HG02759 (cell line): ENCODE measurements around the gene SEC61A1.

Experiments
- ATAC-seq: cut with Tn5 transposase; IDR thresholded peaks from one replicate; pipeline ENCODE4 v1.9.1; 2021; ENCODE audit warnings: mild to moderate bottlenecking, moderate library complexity; ENCODE audit not compliant: unreplicated experiment

Gene SEC61A1

GRCh38 chr3:128056258-128056657 lies 4.0 kb downstream of the SEC61A1 start:
- no peak for ATAC-seq

- ATAC-seq, result no peak
These were observed 8.5 kb downstream of the SEC61A1 start for GRCh38 chr3:128060473-128061381.

GRCh38 chr3:128062033-128062745 lies 10.0 kb downstream of the SEC61A1 start:
- no peak for ATAC-seq

- ATAC-seq, result no peak
These were observed 11.6 kb downstream of the SEC61A1 start for GRCh38 chr3:128063865-128064264.

GRCh38 chr3:128064962-128065361 lies 12.7 kb downstream of the SEC61A1 start:
- ATAC-seq, result no peak

GRCh38 chr3:128066114-128066513 lies 13.9 kb downstream of the SEC61A1 start:
- no peak for ATAC-seq

GRCh38 chr3:128066676-128067075 lies 14.4 kb downstream of the SEC61A1 start:
- ATAC-seq, result no peak

GRCh38 chr3:128067489-128067888 lies 15.3 kb downstream of the SEC61A1 start:
- ATAC-seq, result no peak

- ATAC-seq, result no peak
These were observed 16.0 kb downstream of the SEC61A1 start for GRCh38 chr3:128068156-128068620.

GRCh38 chr3:128069271-128069670 lies 17.0 kb downstream of the SEC61A1 start:
- ATAC-seq, result no peak

GRCh38 chr3:128070898-128071591 lies 18.8 kb downstream of the SEC61A1 start:
- no peak for ATAC-seq

- no peak for ATAC-seq
These were observed 19.7 kb downstream of the SEC61A1 start for GRCh38 chr3:128071771-128072453.

GRCh38 chr3:128072454-128073184 lies 20.4 kb downstream of the SEC61A1 start:
- ATAC-seq, result no peak

- ATAC-seq, result no peak
These were observed 21.0 kb downstream of the SEC61A1 start for GRCh38 chr3:128073185-128073725.

GRCh38 chr3:128073807-128074206 lies 21.6 kb downstream of the SEC61A1 start:
- no peak for ATAC-seq

- peak; percentile 2 for ATAC-seq
These were observed 22.7 kb downstream of the SEC61A1 start for GRCh38 chr3:128074851-128075521.

GRCh38 chr3:128075522-128076482 lies 23.6 kb downstream of the SEC61A1 start:
- ATAC-seq, result peak; percentile 74
